Endothelial cell of umbilical vein (primary cell): ENCODE measurements around the gene MAP2K7. TPM values are rescaled to one million over a fixed set of nuclear protein-coding genes. Genes with fewer than 3 reads are reported as not detected.

ENCODE experiments used
- BruUV-seq: library from RNA; stranded (reverse); fragments of 400-500 nt; replicated peaks from 2 replicates; lab custom pipeline; 2021; lab: Mats Ljungman, UMichigan
- CTCF ChIA-PET: fragments of 300-600, 350-600 bp; sonication (Branson Sonifier 250); formaldehyde crosslinking; loops from one replicate; lab custom pipeline; 2021; ENCODE audit warnings: antibody characterized with exemption, inconsistent platforms; lab: Charles Lee
- POLR2A ChIA-PET: fragments of 300-600, 350-600 bp; sonication (Branson Sonifier 250); formaldehyde crosslinking; loops from one replicate; lab custom pipeline; 2021; ENCODE audit warnings: antibody characterized with exemption, inconsistent platforms; lab: Charles Lee
- DNase-seq: peaks from one replicate; pipeline ENCODE4 v3.0.0-alpha.2; 2011; ENCODE audit warnings: low read depth, low spot score
- FAIRE-seq: peaks from 2 replicates; lab custom pipeline; 2011; peaks lifted over from hg19 to GRCh38; lab: Jason Lieb, UNC
- H2AFZ ChIP-seq: 2 replicates; pipeline ENCODE4 v1.6.0; 2012; ENCODE audit warnings: low read depth, low read length, control low read depth, inconsistent platforms
- H3K27ac ChIP-seq: 2 replicates; pipeline ENCODE4 v1.5.1; 2011; ENCODE audit warnings: low read depth, mild to moderate bottlenecking, control low read depth, low read length, moderate library complexity; ENCODE audit not compliant: insufficient read depth
- H3K27me3 ChIP-seq, 2 experiments: 2 replicates each; pipeline versions ENCODE4 v1.6.0 to v1.6.1; 2011; ENCODE audit warnings: low read length in 2 of 2, mixed read lengths in 1 of 2; ENCODE audit not compliant: control insufficient read depth in 2 of 2, insufficient read depth in 2 of 2
- H3K36me3 ChIP-seq, 2 experiments: 2 replicates in 1 of 2; 3 replicates in 1 of 2; pipeline ENCODE4 v1.5.1; 2011; ENCODE audit warnings: low read length in 2 of 2, mild to moderate bottlenecking in 1 of 2, moderate library complexity in 1 of 2; ENCODE audit not compliant: control insufficient read depth in 2 of 2, insufficient read depth in 2 of 2; ENCODE audit errors: extremely low read depth in 1 of 2
- H3K4me1 ChIP-seq: 3 replicates; pipeline ENCODE4 v1.5.1; 2011; ENCODE audit warnings: mild to moderate bottlenecking, low read length; ENCODE audit not compliant: control insufficient read depth, insufficient read depth; ENCODE audit errors: extremely low read depth
- H3K4me2 ChIP-seq: 2 replicates; pipeline ENCODE4 v1.6.1; 2011; ENCODE audit warnings: low read length, control low read depth, mixed read lengths; ENCODE audit not compliant: insufficient read depth
- H3K4me3 ChIP-seq, 3 experiments: fragments of 200-600 bp in 1 of 3; sonication (generic), shearing (Covaris generic) in 1 of 3; replicated peaks in 1 of 3; 2 replicates each; pipeline ENCODE4 v1.5.1; 2011 to 2016; ENCODE audit warnings: control low read depth in 3 of 3, low read length in 3 of 3, mild to moderate bottlenecking in 2 of 3, inconsistent platforms in 1 of 3, low read depth in 1 of 3, moderate library complexity in 1 of 3; ENCODE audit not compliant: insufficient read depth in 1 of 3
- H3K79me2 ChIP-seq: 2 replicates; pipeline ENCODE4 v1.6.0; 2012; ENCODE audit warnings: low read length, inconsistent platforms; ENCODE audit not compliant: control insufficient read depth, insufficient read depth
- H3K9ac ChIP-seq: replicated peaks from 2 replicates; pipeline ENCODE3; 2011; ENCODE audit warnings: low read length, control low read depth; ENCODE audit not compliant: insufficient read depth; ENCODE audit errors: extremely low read depth
- H3K9me1 ChIP-seq: replicated peaks from 3 replicates; pipeline ENCODE4 v1.6.0; 2011; ENCODE audit warnings: mild to moderate bottlenecking, low read length; ENCODE audit not compliant: control insufficient read depth, insufficient read depth; ENCODE audit errors: extremely low read depth
- H3K9me3 ChIP-seq: replicated peaks from 2 replicates; pipeline ENCODE4 v1.5.1; 2012; ENCODE audit warnings: low read length, inconsistent platforms; ENCODE audit not compliant: control insufficient read depth, insufficient read depth
- H4K20me1 ChIP-seq: replicated peaks from 2 replicates; pipeline ENCODE3; 2011; ENCODE audit warnings: mild to moderate bottlenecking, low read length; ENCODE audit not compliant: control insufficient read depth, insufficient read depth; ENCODE audit errors: extremely low read depth
- EZH2 ChIP-seq: IDR thresholded peaks from 2 replicates; pipeline ENCODE4 v1.6.1; 2012; ENCODE audit warnings: borderline replicate concordance, low read depth, mild to moderate bottlenecking, moderate library complexity, low read length, inconsistent platforms; ENCODE audit not compliant: severe bottlenecking
- FOS ChIP-seq: IDR thresholded peaks from 2 replicates; pipeline ENCODE4 v1.6.1; 2011; ENCODE audit warnings: mild to moderate bottlenecking, low read length, moderate library complexity, borderline replicate concordance; ENCODE audit not compliant: insufficient read depth
- GATA2 ChIP-seq: IDR thresholded peaks from 2 replicates; pipeline ENCODE4 v1.7.0; 2011; ENCODE audit warnings: low read depth, mild to moderate bottlenecking, moderate library complexity, mixed read lengths, low read length; ENCODE audit not compliant: insufficient read length, insufficient read depth
- JUN ChIP-seq: IDR thresholded peaks from 2 replicates; pipeline ENCODE4 v1.6.1; 2011; ENCODE audit warnings: borderline replicate concordance, low read depth; ENCODE audit not compliant: insufficient read length, insufficient read depth
- MAX ChIP-seq: IDR thresholded peaks from 2 replicates; pipeline ENCODE4 v1.6.1; 2011; ENCODE audit not compliant: insufficient read depth, insufficient read length
- MYC ChIP-seq: IDR thresholded peaks from one replicate; pipeline ENCODE4 v1.6.1; 2011; ENCODE audit warnings: mild to moderate bottlenecking, low read depth, low read length
- POLR2A ChIP-seq: IDR thresholded peaks from 2 replicates; pipeline ENCODE4 v1.6.1; 2012; ENCODE audit warnings: low read depth, mild to moderate bottlenecking, control low read depth, low read length
- POLR2AphosphoS5 ChIP-seq: IDR thresholded peaks from 2 replicates; pipeline ENCODE4 v1.6.1; 2012; ENCODE audit warnings: low read depth, mild to moderate bottlenecking, control low read depth, low read length, moderate library complexity; ENCODE audit not compliant: insufficient read depth
- dilution Hi-C: fragments of 300-500 bp; cut with MboI; formaldehyde crosslinking; loops from one replicate; pipeline ENCODE4 v1.15.0; 2019; ENCODE audit warnings: low sequenced_read_pairs; ENCODE audit not compliant: extremely low pct_ligation_motif_present
- intact Hi-C: fragments of 100-400 bp; cut with micrococcal nuclease; formaldehyde crosslinking; loops from one replicate; pipeline ENCODE4 v1.10.0; 2022
- polyA plus RNA-seq, 4 experiments: library from polyadenylated mRNA; depleted of rRNA in 3 of 4; stranded (reverse) in 3 of 4; unstranded in 1 of 4; fragments of >200 nt; gene quantifications; 2 replicates each; pipeline versions ENCODE4 v1.2.1 to v1.2.3, GENCODE V29; 2011 to 2012; ENCODE audit warnings: missing spikeins in 1 of 4
- total RNA-seq: library from RNA; stranded (reverse); gene quantifications from 2 replicates; pipeline ENCODE4 v1.2.3, GENCODE V29; 2021
- TF ChIP-seq, protein P1 (sequence below), 2 donors: IDR thresholded peaks; 1 replicate in 1 of 2; 2 replicates in 1 of 2; pipeline ENCODE4 v1.5.1; 2011; ENCODE audit warnings: low read length in 2 of 2, mild to moderate bottlenecking in 2 of 2, moderate library complexity in 2 of 2, control low read depth in 1 of 2, inconsistent platforms in 1 of 2, low read depth in 1 of 2; ENCODE audit not compliant: insufficient read depth in 1 of 2; ENCODE audit errors: extremely low read depth in 1 of 2

Gene MAP2K7
- total and polyA plus RNA-seq, 2 donors (not counting 3 experiments of a cell fraction or from before 2014, with no cell fraction given), result 13.8 to 36.0 TPM

DNA sequence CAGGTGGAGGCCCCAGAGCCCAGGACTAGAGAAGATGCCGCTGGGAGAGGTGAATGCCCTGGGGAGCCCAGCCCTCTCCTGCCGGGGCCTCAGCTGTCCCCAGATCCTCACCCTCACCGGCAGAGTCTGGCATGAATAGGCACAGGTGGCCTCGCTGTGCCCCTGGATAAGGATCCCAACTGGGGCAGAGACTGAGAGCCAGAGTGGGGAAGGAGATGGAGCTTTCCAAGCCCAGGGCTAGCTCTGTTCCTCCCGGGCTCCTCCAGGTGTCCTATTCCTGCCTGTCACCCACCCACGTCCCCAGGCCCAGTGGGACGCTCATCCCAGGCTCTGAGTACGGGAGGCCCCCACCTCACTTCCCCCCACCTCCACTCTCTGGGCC lies 46.0 kb upstream of the MAP2K7 start:
- FAIRE-seq (no peak), DNase-seq (no peak)
- Histone ChIP-seq H3K79me2 (no peaks in the 10 kb centered on the region), H4K20me1 (no peaks in the 10 kb centered on the region), H3K27ac (no peak overlapping the region), H2AFZ (no peak overlapping the region), H3K36me3 (no peaks in the 10 kb centered on the region), H3K4me3 (no peak overlapping the region), H3K4me1 (no peaks in the 10 kb centered on the region), H3K9ac (no peak overlapping the region), H3K27me3 (peaks cover 0 to 4% of the 10 kb centered on the region in 2 experiments), H3K4me2 (no peak overlapping the region), H3K9me1 (no peaks in the 10 kb centered on the region), H3K9me3 (no peaks in the 10 kb centered on the region)
- ChIA-PET CTCF (interaction anchor here (0.9 to 1.5 kb wide), 2 partner anchors 12 to 46 kb away, joined by 3 to 6 read pairs; partner anchors contain the start of gene MAP2K7), POLR2A (no interaction called here)
- intact Hi-C loops (no loop called here), dilution Hi-C loops (no loop called here)
- BruUV-seq, result no TSS peak
- TF ChIP-seq MAX (no peak), FOS (no peak), POLR2AphosphoS5 (no peak), EZH2 (no peak), GATA2 (no peak), JUN (no peak), MYC (no peak), POLR2A (no peak)
- TF ChIP-seq, protein P1, sequence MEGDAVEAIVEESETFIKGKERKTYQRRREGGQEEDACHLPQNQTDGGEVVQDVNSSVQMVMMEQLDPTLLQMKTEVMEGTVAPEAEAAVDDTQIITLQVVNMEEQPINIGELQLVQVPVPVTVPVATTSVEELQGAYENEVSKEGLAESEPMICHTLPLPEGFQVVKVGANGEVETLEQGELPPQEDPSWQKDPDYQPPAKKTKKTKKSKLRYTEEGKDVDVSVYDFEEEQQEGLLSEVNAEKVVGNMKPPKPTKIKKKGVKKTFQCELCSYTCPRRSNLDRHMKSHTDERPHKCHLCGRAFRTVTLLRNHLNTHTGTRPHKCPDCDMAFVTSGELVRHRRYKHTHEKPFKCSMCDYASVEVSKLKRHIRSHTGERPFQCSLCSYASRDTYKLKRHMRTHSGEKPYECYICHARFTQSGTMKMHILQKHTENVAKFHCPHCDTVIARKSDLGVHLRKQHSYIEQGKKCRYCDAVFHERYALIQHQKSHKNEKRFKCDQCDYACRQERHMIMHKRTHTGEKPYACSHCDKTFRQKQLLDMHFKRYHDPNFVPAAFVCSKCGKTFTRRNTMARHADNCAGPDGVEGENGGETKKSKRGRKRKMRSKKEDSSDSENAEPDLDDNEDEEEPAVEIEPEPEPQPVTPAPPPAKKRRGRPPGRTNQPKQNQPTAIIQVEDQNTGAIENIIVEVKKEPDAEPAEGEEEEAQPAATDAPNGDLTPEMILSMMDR (IDR thresholded peaks at IDR 0.05; ENCODE audit: extremely low read depth in 1 of 2, insufficient read depth in 1 of 2, low read depth in 1 of 2, low read length in 2 of 2), result no peak
